ENCODE results near the gene AKAP3. TPM values are rescaled to one million over a fixed set of nuclear protein-coding genes. Genes with fewer than 3 reads are reported as not detected.

Gene AKAP3
- 0.07 to 0.23 TPM (median 0.18 TPM) in 4 of 5 replicates, not detected in the other for total RNA-seq (2022; extraction: Qiagen RNA extraction; ENCODE audit: low read depth)

DNA sequence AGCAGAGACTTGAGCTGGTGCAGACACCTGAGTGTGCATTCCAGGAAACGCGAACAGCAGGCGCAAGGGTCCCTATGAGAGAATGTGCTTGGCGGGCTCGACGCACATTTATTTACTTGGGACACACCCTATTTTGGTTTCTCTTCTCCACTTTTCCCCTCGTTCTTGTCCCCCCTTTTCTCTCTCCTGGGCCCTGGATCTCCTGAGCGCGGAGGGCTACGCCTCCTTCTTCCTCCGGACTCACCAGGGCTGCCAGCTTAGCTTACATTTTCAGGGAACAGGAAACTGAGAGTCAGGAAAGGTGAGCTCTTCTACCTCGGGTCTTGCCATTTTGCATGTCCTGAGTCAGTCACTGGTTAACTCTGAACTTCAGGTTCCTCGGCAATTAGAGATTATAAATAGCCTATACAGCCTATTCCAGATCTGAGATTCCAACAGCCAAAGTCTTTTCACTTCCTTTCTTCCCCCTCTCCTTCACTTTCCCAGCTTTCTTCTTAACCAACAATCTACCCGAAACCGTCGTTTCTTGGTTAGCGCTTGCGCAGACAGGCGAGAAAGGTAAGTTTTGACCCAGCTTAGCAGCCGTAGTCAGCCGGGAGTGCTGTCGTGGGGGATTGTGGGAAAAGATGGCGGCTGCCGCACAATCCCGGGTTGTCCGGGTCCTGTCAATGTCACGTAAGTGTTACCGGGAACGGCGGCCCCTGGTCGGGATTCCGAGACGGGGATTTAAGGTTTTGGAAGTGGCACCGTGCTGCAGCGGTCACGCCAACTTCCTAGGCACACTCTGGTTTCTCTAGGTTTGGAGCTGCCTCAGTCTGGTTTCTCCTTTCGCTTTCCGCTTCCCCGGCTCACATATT lies at the start of gene AKAP3, which contains the start of gene NDUFA9:
TSS of gene AKAP3 (minus strand) at position 551 of the 857 bp plus-strand sequence. CDS start 10,855 bp downstream, outside the sequence.
TSS of gene NDUFA9 (plus strand) at position 614 of the 857 bp plus-strand sequence. CDS start at position 627, 13 bp downstream.

Other genes starting within 250 kb of the AKAP3 start
- gene FGF6, start 203.2 kb downstream of the AKAP3 start, total RNA-seq (2022; extraction: Qiagen RNA extraction; ENCODE audit: low read depth) = not detected in 5 replicates
- gene RAD51AP1, start 110.2 kb downstream of the AKAP3 start, total RNA-seq (2022; extraction: Qiagen RNA extraction; ENCODE audit: low read depth) = 12.1 to 25.5 TPM (median 18.1 TPM) in 5 replicates
- gene DYRK4, start 86.8 kb downstream of the AKAP3 start, total RNA-seq (2022; extraction: Qiagen RNA extraction; ENCODE audit: low read depth) = 41.9 to 52.0 TPM (median 46.7 TPM) in 5 replicates
- 109 to 117 TPM (median 116 TPM) in 5 replicates for gene NDUFA9, start 63 bp upstream of the AKAP3 start, total RNA-seq (2022; extraction: Qiagen RNA extraction; ENCODE audit: low read depth)
- gene GALNT8, start 71.3 kb upstream of the AKAP3 start, total RNA-seq (2022; extraction: Qiagen RNA extraction; ENCODE audit: low read depth) = not detected in 5 replicates

Measured in A549 treated with GW870086 at 1 μM for 4 hours (cell line).